GM19193 (cell line): ENCODE measurements around the gene APOD.

Source experiments
- POLR2A ChIP-seq: IDR thresholded peaks from 4 replicates; pipeline ENCODE4 v1.6.1; 2011; ENCODE audit not compliant: insufficient read depth, insufficient read length; ENCODE audit errors: extremely low read depth

APOD gene

GRCh38 chr3:195542316-195542697 is 41.4 kb downstream of the APOD start:
- no peak for TF ChIP-seq POLR2A

GRCh38 chr3:195540511-195540910 is 43.2 kb downstream of the APOD start:
- no peak for TF ChIP-seq POLR2A

GRCh38 chr3:195540027-195540426 is 43.7 kb downstream of the APOD start:
- TF ChIP-seq POLR2A, result no peak

- TF ChIP-seq POLR2A, result no peak
Observed at GRCh38 chr3:195539479-195539878, 44.3 kb downstream of the APOD start.

- TF ChIP-seq POLR2A, result no peak
Observed at GRCh38 chr3:195537995-195538394, 45.7 kb downstream of the APOD start.

- no peak for TF ChIP-seq POLR2A
Observed at GRCh38 chr3:195535293-195535692, 48.4 kb downstream of the APOD start.

GRCh38 chr3:195532834-195533233 is 50.9 kb downstream of the APOD start:
- no peak for TF ChIP-seq POLR2A

- TF ChIP-seq POLR2A, result no peak
Observed at GRCh38 chr3:195532345-195532744, 51.4 kb downstream of the APOD start.

- TF ChIP-seq POLR2A, result no peak
Observed at GRCh38 chr3:195531683-195532082, 52.1 kb downstream of the APOD start.

- no peak for TF ChIP-seq POLR2A
Observed at GRCh38 chr3:195526492-195526891, 57.2 kb downstream of the APOD start.

GRCh38 chr3:195524171-195524896 is 59.4 kb downstream of the APOD start:
- TF ChIP-seq POLR2A, result no peak

GRCh38 chr3:195522254-195523023 is 61.3 kb downstream of the APOD start:
- no peak for TF ChIP-seq POLR2A
